H1 (cell line): ENCODE measurements around the gene SULT2B1. TPM values are rescaled to one million over a fixed set of nuclear protein-coding genes. Genes with fewer than 3 reads are reported as not detected.
A peak's percentile ranks its signal among the peaks of the same experiment; 100 is the strongest.

Experiments used
- CTCF ChIA-PET: fragments of 300-600 bp; sonication (Branson Sonifier 250); formaldehyde crosslinking; loops from one replicate; lab custom pipeline; 2021; ENCODE audit not compliant: partially characterized antibody; lab: Charles Lee
- POLR2A ChIA-PET: fragments of 300-600 bp; sonication (Branson Sonifier 250); formaldehyde crosslinking; loops from one replicate; lab custom pipeline; 2021; ENCODE audit warnings: inconsistent platforms; ENCODE audit not compliant: partially characterized antibody; lab: Charles Lee
- DNase-seq, 2 experiments: peaks; one replicate each; pipeline versions ENCODE4 v3.0.0 to v3.0.0-alpha.2; 2010 to 2022; ENCODE audit warnings: low spot score in 2 of 2, low read depth in 1 of 2, mixed read lengths in 1 of 2
- FAIRE-seq: peaks from 2 replicates; lab custom pipeline; 2011; peaks lifted over from hg19 to GRCh38; lab: Jason Lieb, UNC
- H2AFZ ChIP-seq: 2 replicates; pipeline ENCODE4 v1.8.1; 2012; ENCODE audit warnings: low read length, inconsistent platforms
- H2AK5ac ChIP-seq: 2 replicates; pipeline ENCODE4 v1.6.1; 2013; ENCODE audit warnings: low read depth, low read length
- H2BK120ac ChIP-seq: replicated peaks from 2 replicates; pipeline ENCODE3; 2013; ENCODE audit warnings: low read depth, low read length, inconsistent platforms
- H2BK12ac ChIP-seq: 2 replicates; pipeline ENCODE4 v1.6.1; 2013; ENCODE audit warnings: low read depth, low read length
- H2BK15ac ChIP-seq: 2 replicates; pipeline ENCODE4 v1.6.1; 2013; ENCODE audit warnings: low read length
- H2BK20ac ChIP-seq: 2 replicates; pipeline ENCODE4 v1.6.1; 2013; ENCODE audit warnings: low read length
- H2BK5ac ChIP-seq: 2 replicates; pipeline ENCODE4 v1.6.1; 2013; ENCODE audit warnings: low read depth, low read length
- H3K14ac ChIP-seq: 2 replicates; pipeline ENCODE4 v1.6.1; 2013; ENCODE audit warnings: inconsistent platforms; ENCODE audit not compliant: insufficient read length
- H3K18ac ChIP-seq: 2 replicates; pipeline ENCODE4 v1.6.1; 2013; ENCODE audit warnings: low read length; ENCODE audit errors: extremely low read depth
- H3K23ac ChIP-seq: 2 replicates; pipeline ENCODE4 v1.6.1; 2013; ENCODE audit warnings: inconsistent platforms; ENCODE audit not compliant: insufficient read length
- H3K23me2 ChIP-seq: 2 replicates; pipeline ENCODE4 v1.6.1; 2013; ENCODE audit warnings: low read depth, low read length
- H3K27ac ChIP-seq: 2 replicates; pipeline ENCODE4 v1.6.1; 2011; ENCODE audit warnings: low read depth, low read length, inconsistent platforms
- H3K27me3 ChIP-seq, 4 experiments: replicated peaks in 1 of 4; 1 replicate in 1 of 4; 2 replicates in 3 of 4; pipeline versions ENCODE4 v1.6.1 to v1.8.1; 2011 to 2013; ENCODE audit warnings: low read length in 3 of 4, mild to moderate bottlenecking in 3 of 4, inconsistent platforms in 2 of 4, mixed read lengths in 2 of 4, moderate library complexity in 1 of 4; ENCODE audit not compliant: control insufficient read depth in 3 of 4, insufficient read depth in 3 of 4; ENCODE audit errors: extremely low read depth in 1 of 4
- H3K36me3 ChIP-seq, 4 experiments: 2 replicates each; pipeline versions ENCODE4 v1.6.1 to v1.8.1; 2011 to 2013; ENCODE audit warnings: mild to moderate bottlenecking in 4 of 4, low read length in 3 of 4, moderate library complexity in 2 of 4, control low read depth in 1 of 4, inconsistent platforms in 1 of 4; ENCODE audit not compliant: insufficient read depth in 4 of 4, control insufficient read depth in 2 of 4
- H3K4ac ChIP-seq: replicated peaks from 2 replicates; pipeline ENCODE3; 2013; ENCODE audit warnings: low read length, low read depth, mixed read lengths, inconsistent platforms; ENCODE audit not compliant: insufficient read length
- H3K4me1 ChIP-seq, 4 experiments: replicated peaks in 1 of 4; 1 replicate in 1 of 4; 2 replicates in 3 of 4; pipeline versions ENCODE4 v1.6.1 to v1.8.1; 2011 to 2013; ENCODE audit warnings: low read length in 3 of 4, inconsistent platforms in 2 of 4, mixed read lengths in 1 of 4; ENCODE audit not compliant: insufficient read depth in 4 of 4, control insufficient read depth in 3 of 4
- H3K4me2 ChIP-seq, 2 experiments: 2 replicates each; pipeline versions ENCODE4 v1.6.1 to v1.8.1; 2011 to 2013; ENCODE audit warnings: low read depth in 2 of 2, low read length in 2 of 2, control low read depth in 1 of 2, inconsistent platforms in 1 of 2, mild to moderate bottlenecking in 1 of 2; ENCODE audit not compliant: insufficient read depth in 1 of 2
- H3K4me3 ChIP-seq, 4 experiments: fragments of 200-600, 300-600 bp in 1 of 4; sonication (generic), shearing (Covaris generic), sonication (Bioruptor Twin) in 1 of 4; 2 replicates each; pipeline versions ENCODE4 v1.5.1 to v1.8.1; 2011 to 2016; ENCODE audit warnings: low read length in 4 of 4, low read depth in 3 of 4, control low read depth in 2 of 4, inconsistent platforms in 2 of 4, mild to moderate bottlenecking in 2 of 4, mixed read lengths in 1 of 4, moderate library complexity in 1 of 4; ENCODE audit not compliant: insufficient read depth in 2 of 4; ENCODE audit errors: extremely low read depth in 1 of 4
- H3K56ac ChIP-seq: replicated peaks from 2 replicates; pipeline ENCODE3; 2013; ENCODE audit warnings: low read depth, mild to moderate bottlenecking, mixed read lengths, low read length, inconsistent platforms; ENCODE audit not compliant: insufficient read length
- H3K79me1 ChIP-seq: 2 replicates; pipeline ENCODE4 v1.6.1; 2013; ENCODE audit warnings: low read depth, low read length, control low read depth
- H3K79me2 ChIP-seq, 2 experiments: 2 replicates each; pipeline versions ENCODE4 v1.6.1 to v1.8.1; 2012 to 2013; ENCODE audit warnings: low read length in 2 of 2, mild to moderate bottlenecking in 2 of 2, inconsistent platforms in 1 of 2; ENCODE audit not compliant: insufficient read depth in 2 of 2, control insufficient read depth in 1 of 2
- H3K9ac ChIP-seq, 4 experiments: replicated peaks in 1 of 4; 1 replicate in 1 of 4; 2 replicates in 3 of 4; pipeline versions ENCODE4 v1.6.1 to v1.8.1; 2011 to 2013; ENCODE audit warnings: low read depth in 3 of 4, low read length in 3 of 4, control low read depth in 2 of 4, mild to moderate bottlenecking in 2 of 4, moderate library complexity in 2 of 4, inconsistent platforms in 1 of 4; ENCODE audit errors: extremely low read depth in 1 of 4
- H3K9me3 ChIP-seq, 2 experiments: 2 replicates each; pipeline versions ENCODE4 v1.6.1 to v1.8.1; 2012 to 2013; ENCODE audit warnings: mild to moderate bottlenecking in 2 of 2, moderate library complexity in 2 of 2, control low read depth in 1 of 2, inconsistent platforms in 1 of 2, low read depth in 1 of 2, low read length in 1 of 2, mixed read lengths in 1 of 2; ENCODE audit not compliant: insufficient read depth in 2 of 2
- H4K20me1 ChIP-seq, 2 experiments: replicated peaks in 1 of 2; 2 replicates each; pipeline versions ENCODE3 to v1.8.1; 2011 to 2013; ENCODE audit warnings: inconsistent platforms in 2 of 2, low read length in 2 of 2, mild to moderate bottlenecking in 1 of 2; ENCODE audit not compliant: insufficient read depth in 2 of 2, control insufficient read depth in 1 of 2
- H4K5ac ChIP-seq: 2 replicates; pipeline ENCODE4 v1.6.1; 2013; ENCODE audit warnings: low read length, low read depth, mixed read lengths, inconsistent platforms; ENCODE audit not compliant: insufficient read length
- H4K8ac ChIP-seq: 2 replicates; pipeline ENCODE4 v1.8.0; 2013; ENCODE audit warnings: mild to moderate bottlenecking, moderate library complexity, low read length, inconsistent platforms; ENCODE audit not compliant: insufficient read depth; ENCODE audit errors: extremely low read depth
- H4K91ac ChIP-seq: replicated peaks from 2 replicates; pipeline ENCODE3; 2013; ENCODE audit warnings: low read length, mixed read lengths, inconsistent platforms; ENCODE audit not compliant: insufficient read length
- CBX8 ChIP-seq: fragments of 300-800, 300-1000 bp; sonication (generic); IDR thresholded peaks from 2 replicates; pipeline ENCODE4 v1.7.1; 2016; ENCODE audit warnings: low read depth, low read length, borderline replicate concordance
- CTCF ChIP-seq, 3 experiments: IDR thresholded peaks; 1 replicate in 2 of 3; 2 replicates in 1 of 3; pipeline versions ENCODE4 v1.5.1 to v1.6.1; 2011; ENCODE audit warnings: low read length in 3 of 3, mild to moderate bottlenecking in 3 of 3, inconsistent platforms in 2 of 3, low read depth in 1 of 3, moderate library complexity in 1 of 3; ENCODE audit not compliant: insufficient read depth in 1 of 3; ENCODE audit errors: control extremely low read depth in 1 of 3
- E2F6 ChIP-seq: IDR thresholded peaks from 2 replicates; pipeline ENCODE4 v1.6.1; 2012; ENCODE audit warnings: inconsistent platforms
- GABPA ChIP-seq: IDR thresholded peaks from 2 replicates; pipeline ENCODE4 v1.6.1; 2011; ENCODE audit warnings: mild to moderate bottlenecking, low read length, moderate library complexity, borderline replicate concordance; ENCODE audit not compliant: insufficient read depth
- KDM4A ChIP-seq: IDR thresholded peaks from one replicate; pipeline ENCODE4 v1.7.1; 2012; ENCODE audit warnings: low read depth, mild to moderate bottlenecking, moderate library complexity, low read length, inconsistent platforms; ENCODE audit not compliant: severe bottlenecking
- RAD21 ChIP-seq, 2 experiments: IDR thresholded peaks in 1 of 2; conservative IDR thresholded peaks in 1 of 2; 2 replicates each; pipeline ENCODE4 v1.6.1; 2011; ENCODE audit warnings: low read depth in 2 of 2, low read length in 2 of 2, improper control_type of control experiment in 1 of 2, inconsistent platforms in 1 of 2, mild to moderate bottlenecking in 1 of 2, moderate library complexity in 1 of 2
- TCF12 ChIP-seq: IDR thresholded peaks from 2 replicates; pipeline ENCODE4 v1.6.1; 2011; ENCODE audit warnings: low read depth, mild to moderate bottlenecking, low read length
- YY1 ChIP-seq: IDR thresholded peaks from 2 replicates; pipeline ENCODE4 v1.6.1; 2011; ENCODE audit warnings: low read depth, mild to moderate bottlenecking, low read length
- WGBS, 2 experiments: shearing (Covaris generic) in 1 of 2; methylation state at CpG; one replicate each; pipeline versions ENCODE4 v1.1.6 to v1.1.7; 2013 to 2015; ENCODE audit warnings: low lambda C conversion rate in 2 of 2, mixed read lengths in 2 of 2, inconsistent platforms in 1 of 2, low coverage in 1 of 2, missing lambda C conversion rate in 1 of 2; ENCODE audit not compliant: insufficient replicate concordance in 2 of 2, insufficient coverage in 1 of 2, insufficient read length in 1 of 2; ENCODE audit errors: extremely low coverage in 1 of 2, missing lambda C conversion rate in 1 of 2; 5-methylcytosine and 5-hydroxymethylcytosine counted together
- polyA plus RNA-seq, 7 experiments: library from polyadenylated mRNA; depleted of rRNA in 3 of 7; stranded (reverse) in 5 of 7; unstranded in 2 of 7; fragments of >200 nt in 5 of 7; fragments of 200-250 nt in 2 of 7; gene quantifications; 1 replicate in 5 of 7; 2 replicates in 1 of 7; 4 replicates in 1 of 7; pipeline versions ENCODE4 v1.2.1 to v1.2.3, GENCODE V29; 2011 to 2013; ENCODE audit warnings: missing spikeins in 2 of 7, mixed read lengths in 2 of 7
- total RNA-seq: library from RNA; stranded (reverse); fragmentation: NEBNext Ultra II Directional; extraction: Animal tissue kit (Norgen Biotek cat#: 25700); gene quantifications from 2 replicates; pipeline ENCODE4 v1.2.1, GENCODE V29; 2021

The SULT2B1 gene
- total and polyA plus RNA-seq, 2 of the 8 experiments (the other 6 are each of a cell fraction or from before 2014, with no cell fraction given): 1.5 to 2.6 TPM

- H4K5ac ChIP-seq: no peak overlapping the region
- H2BK12ac ChIP-seq: no peak overlapping the region
- no peak overlapping the region for H4K91ac ChIP-seq
- no peak overlapping the region for H2BK5ac ChIP-seq
- H3K36me3 ChIP-seq: no peaks in the 10 kb centered on the region; a peak in 1 of 8 replicates
- no peak overlapping the region for H3K4ac ChIP-seq
- H3K56ac ChIP-seq: no peak overlapping the region
- H4K8ac ChIP-seq: no peak overlapping the region
- H3K79me1 ChIP-seq: no peaks in the 10 kb centered on the region
- H3K9ac ChIP-seq: no peak overlapping the region
- no peaks in the 10 kb centered on the region for H3K23me2 ChIP-seq
- peak in 1 of 2 experiments; percentile 76 for DNase-seq
- H2AK5ac ChIP-seq: no peak overlapping the region
- peaks cover 0 to 6% (median 2%) of the 10 kb centered on the region in 4 experiments; a peak in 4 of 7 replicates for H3K4me1 ChIP-seq
- no peaks in the 10 kb centered on the region for H3K79me2 ChIP-seq
- 35% methylated on average over 8 of the region's 9 CpGs; no CpG with 5 or more reads in 1 of the 2 experiments for WGBS, 2 experiments
- H2AFZ ChIP-seq: peak overlapping the region; percentile 95; the same call in 1 of the 2 replicates
- H3K27ac ChIP-seq: no peak overlapping the region
- H2BK120ac ChIP-seq: no peak overlapping the region
- H2BK15ac ChIP-seq: peak overlapping the region; percentile 90; the same call in 1 of the 2 replicates
- H4K20me1 ChIP-seq: peaks cover 0 to 7% of the 10 kb centered on the region in 2 experiments
- H3K4me2 ChIP-seq: 0 out of 4 replicates have a peak overlapping the region, but pooled peaks of 1 of the 2 experiments have one; percentile 22
- POLR2A ChIA-PET: interaction anchor here (0.6 to 30.9 kb wide), 15 partner anchors 4 to 128 kb away, joined by 3 to 788 read pairs (median 4); partner anchors contain the start of genes DBP, FAM83E, RPL18 and SPACA4
- H3K9me3 ChIP-seq: no peaks in the 10 kb centered on the region
- H3K4me3 ChIP-seq: no peak overlapping the region
- no peak overlapping the region for H3K23ac ChIP-seq
- TF ChIP-seq CBX8 (no peak), YY1 (0 out of 2 replicates have a peak, but pooled peaks have one; percentile 23), GABPA (no peak), RAD21 (IDR thresholded peaks at IDR 0.05 in 1 of 2, conservative IDR thresholded peaks at IDR 0.05 in 1 of 2; ENCODE audit: low read depth in 2 of 2, low read length in 2 of 2) (peak; percentile 77 to 87), TCF12 (no peak), KDM4A (no peak), E2F6 (no peak), CTCF (IDR thresholded peaks at IDR 0.05; ENCODE audit: control extremely low read depth in 1 of 3, insufficient read depth in 1 of 3, low read depth in 1 of 3, low read length in 3 of 3) (peak; percentile 78 to 87 (median 81))
- peak; percentile 65 for FAIRE-seq
- H3K27me3 ChIP-seq: no peaks in the 10 kb centered on the region
- no peak overlapping the region for H3K14ac ChIP-seq
- H2BK20ac ChIP-seq: no peak overlapping the region
- CTCF ChIA-PET: interaction anchor here (0.6 to 7.0 kb wide), 19 partner anchors 9 to 294 kb away, joined by 3 to 143 read pairs (median 4); partner anchors contain the start of genes KDELR1, RPL18 and SPHK2
- no peak overlapping the region; the same call in 1 of the 2 replicates for H3K18ac ChIP-seq
Observed at GRCh38 chr19:48608798-48609263, 56.9 kb downstream of the SULT2B1 start.
